Measurements from ENCODE around the gene DXO. TPM values are rescaled to one million over a fixed set of nuclear protein-coding genes. Genes with fewer than 3 reads are reported as not detected.

Gene DXO
- total RNA-seq, 1 donor from 2014 or later: 5.8 TPM

- DNase-seq: no peak
Observed at GRCh38 chr6:31927242-31927862, 44.6 kb downstream of the DXO start, which contains the start of gene C2. TSS of gene C2 (plus strand) at chr6:31927717. CDS start at chr6:31927753, 36 bp downstream.

GRCh38 chr6:31922942-31923341, 49.0 kb downstream of the DXO start:
- DNase-seq: no peak

- DNase-seq: no peak
Observed at GRCh38 chr6:31920811-31921210, 51.1 kb downstream of the DXO start.

Small RNA genes lying within 50 kb of the gene (small RNA-seq; reads per million reads assigned to genes)
- not detected for gene AL645922.1 (ENCODE audit: low replicate concordance)

Other genes with a start within 250 kb of the DXO start
- gene MPIG6B, start 248.8 kb downstream of the DXO start, total RNA-seq: 0.59 TPM
- gene DDAH2, start 242.8 kb downstream of the DXO start, total RNA-seq: 62.2 TPM
- gene CLIC1, start 235.6 kb downstream of the DXO start, total RNA-seq: 185 TPM
- gene MSH5, start 232.1 kb downstream of the DXO start, total RNA-seq: 9.1 TPM
- 3.9 TPM for gene SAPCD1, start 209.5 kb downstream of the DXO start, total RNA-seq
- 0.99 TPM for gene VWA7, start 194.8 kb downstream of the DXO start, total RNA-seq
- 29.1 TPM for gene VARS1, start 176.4 kb downstream of the DXO start, total RNA-seq
- gene LSM2, start 165.2 kb downstream of the DXO start, total RNA-seq: 21.0 TPM
- gene HSPA1L, start 156.9 kb downstream of the DXO start, total RNA-seq: 1.8 TPM
- gene HSPA1A, start 156.6 kb downstream of the DXO start, total RNA-seq: 213 TPM
- 286 TPM for gene HSPA1B, start 144.4 kb downstream of the DXO start, total RNA-seq
- gene NEU1, start 109.3 kb downstream of the DXO start, total RNA-seq: 19.0 TPM
- 0.10 TPM for gene SLC44A4, start 93.1 kb downstream of the DXO start, total RNA-seq
- gene EHMT2, start 74.4 kb downstream of the DXO start, total RNA-seq: 25.6 TPM
- 3.9 TPM for gene ZBTB12, start 70.1 kb downstream of the DXO start, total RNA-seq
- 4.9 TPM for gene C2, start 44.4 kb downstream of the DXO start, total RNA-seq
- 2.2 TPM for gene CFB, start 26.0 kb downstream of the DXO start, total RNA-seq
- gene NELFE, start 13.2 kb downstream of the DXO start, total RNA-seq: 46.1 TPM
- 23.3 TPM for gene SKIC2, start 13.0 kb downstream of the DXO start, total RNA-seq
- 5.8 TPM for gene C4A, start 9.9 kb upstream of the DXO start, total RNA-seq
- 4.2 TPM for gene C4B, start 42.7 kb upstream of the DXO start, total RNA-seq
- gene CYP21A2, start 66.3 kb upstream of the DXO start, total RNA-seq: not detected
- gene TNXB, start 137.2 kb upstream of the DXO start, total RNA-seq: 64.4 TPM
- 23.1 TPM for gene ATF6B, start 156.1 kb upstream of the DXO start, total RNA-seq
- gene FKBPL, start 158.2 kb upstream of the DXO start, total RNA-seq: 5.0 TPM
- 0.20 TPM for gene PRRT1, start 179.8 kb upstream of the DXO start, total RNA-seq
- gene PPT2, start 182.0 kb upstream of the DXO start, total RNA-seq: 124 TPM
- gene EGFL8, start 192.5 kb upstream of the DXO start, total RNA-seq: 17.2 TPM
- gene AGPAT1, start 203.9 kb upstream of the DXO start, total RNA-seq: 13.6 TPM
- gene RNF5, start 206.3 kb upstream of the DXO start, total RNA-seq: 28.5 TPM
- gene AGER, start 212.1 kb upstream of the DXO start, total RNA-seq: 2.7 TPM
- 51.6 TPM for gene PBX2, start 218.1 kb upstream of the DXO start, total RNA-seq
- 4.1 TPM for gene GPSM3, start 220.5 kb upstream of the DXO start, total RNA-seq

Measured in skin of body (tissue), 3 donors.